GM10266 (cell line): ENCODE data around the gene RAB31.

Experiments used
- DNase-seq: peaks from one replicate; pipeline ENCODE4 v3.0.0; 2012; ENCODE audit errors: extremely low spot score
- CTCF ChIP-seq: IDR thresholded peaks from 2 replicates; pipeline ENCODE4 v1.5.1; 2012; ENCODE audit warnings: mild to moderate bottlenecking, low read depth; ENCODE audit not compliant: control insufficient read depth, insufficient read depth; ENCODE audit errors: missing control alignments

RAB31 gene

GRCh38 chr18:9772847-9773677 lies 65.0 kb downstream of the RAB31 start:
- DNase-seq, result no peak
- TF ChIP-seq CTCF, result no peak

DNA sequence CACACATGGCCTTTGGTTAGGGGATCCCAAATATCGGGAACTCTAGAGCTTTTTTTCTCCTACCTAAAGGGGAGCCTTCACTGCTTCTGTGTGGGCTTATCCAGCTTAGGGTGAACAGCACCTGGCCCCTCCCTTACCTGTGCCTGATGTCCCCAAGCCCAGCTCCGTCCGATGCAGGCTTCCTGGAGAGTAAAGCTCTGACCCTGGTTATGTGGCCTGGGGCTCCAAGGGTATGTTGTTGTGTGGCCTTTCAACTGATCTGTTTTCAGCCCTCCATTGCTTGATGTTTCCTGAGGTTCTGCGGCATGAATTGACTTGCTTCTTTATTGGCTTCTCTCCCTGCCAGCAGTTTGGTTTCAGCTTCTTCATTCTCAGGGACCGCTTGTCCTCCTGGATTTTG lies 66.0 kb downstream of the RAB31 start:
- no peak for DNase-seq
- TF ChIP-seq CTCF, result no peak

DNA sequence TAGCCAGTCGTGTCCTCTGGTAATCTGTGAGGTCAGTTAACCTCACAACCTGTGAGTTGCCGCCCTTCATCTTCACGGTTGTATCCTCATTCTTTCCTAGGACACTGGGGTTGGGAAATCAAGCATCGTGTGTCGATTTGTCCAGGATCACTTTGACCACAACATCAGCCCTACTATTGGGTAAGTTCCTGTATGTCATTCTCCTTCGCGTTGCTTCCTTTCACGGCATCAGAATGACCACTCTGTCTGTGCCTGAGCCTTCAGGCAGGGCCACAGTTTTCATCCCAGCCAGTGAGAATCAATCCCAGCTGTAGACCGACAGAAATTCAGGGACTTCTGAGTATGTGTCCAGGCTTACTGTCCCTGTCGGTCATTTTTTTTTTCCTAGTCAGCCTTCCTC lies 67.1 kb downstream of the RAB31 start:
- TF ChIP-seq CTCF, result no peak
- no peak for DNase-seq

DNA sequence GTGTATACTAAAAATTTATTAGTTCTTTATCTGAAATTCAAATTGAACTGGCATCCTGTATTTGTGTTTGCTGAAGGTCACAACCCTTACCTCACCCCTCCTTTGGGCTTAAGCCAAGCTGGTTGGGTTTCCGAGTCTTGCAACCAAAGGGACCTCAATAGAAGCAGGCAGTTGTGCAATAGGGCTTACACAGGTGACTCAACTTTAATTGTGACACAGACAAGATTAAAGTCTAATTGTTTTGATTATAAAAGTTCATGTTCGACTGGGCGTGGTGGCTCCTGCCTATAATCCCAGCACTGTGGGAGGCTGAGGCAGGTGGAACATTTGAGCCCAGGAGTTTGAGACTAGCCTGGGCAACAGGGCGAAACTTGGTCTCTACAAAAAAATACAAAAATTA lies 71.5 kb downstream of the RAB31 start:
- TF ChIP-seq CTCF, result no peak
- DNase-seq, result no peak

GRCh38 chr18:9782073-9782857 lies 74.2 kb downstream of the RAB31 start:
- TF ChIP-seq CTCF, result no peak
- DNase-seq, result no peak

GRCh38 chr18:9786631-9787030 lies 78.5 kb downstream of the RAB31 start:
- DNase-seq, result no peak
- no peak for TF ChIP-seq CTCF

- DNase-seq, result no peak
- TF ChIP-seq CTCF, result no peak
Observed at GRCh38 chr18:9787036-9787435, 78.9 kb downstream of the RAB31 start.
